Measurements from ENCODE around the gene OTOGL. TPM values are rescaled to one million over a fixed set of nuclear protein-coding genes. Genes with fewer than 3 reads are reported as not detected.
A peak's percentile ranks its signal among the peaks of the same experiment; 100 is the strongest.

Gene OTOGL
- total and polyA plus RNA-seq, 4 donors: 0.09 to 0.71 (median 0.21) TPM

- Histone ChIP-seq H3K9ac (ENCODE audit: insufficient read depth in 1 of 2, low read length in 2 of 2) (no peak overlapping the region), H3K27me3 (ENCODE audit: control insufficient read depth in 3 of 3, insufficient read depth in 3 of 3, low read length in 2 of 3) (no peaks in the 10 kb centered on the region), H3K36me3 (ENCODE audit: control insufficient read depth in 4 of 4, insufficient read depth in 4 of 4, low read length in 4 of 4) (no peaks in the 10 kb centered on the region), H3K27ac (ENCODE audit: low read depth in 1 of 2, low read length in 1 of 2) (no peak overlapping the region), H3K9me3 (ENCODE audit: control insufficient read depth in 4 of 4, insufficient read depth in 3 of 4, low read length in 3 of 4) (no peaks in the 10 kb centered on the region), H3K4me3 (no peak overlapping the region), H3K4me1 (ENCODE audit: control insufficient read depth in 5 of 5, insufficient read depth in 5 of 5, low read length in 5 of 5) (no peaks in the 10 kb centered on the region)
- no peak for TF ChIP-seq CTCF (IDR thresholded peaks at IDR 0.05; ENCODE audit: control extremely low read depth, extremely low read depth)
- peak in 1 of 3 donors; percentile 10 for DNase-seq
- 86 to 93% methylated on average over 2 of the region's 2 CpGs for WGBS, 2 donors
- ATAC-seq (ENCODE audit: insufficient read depth, low FRiP score): no peak
Measured at GRCh38 chr12:80151131-80151530, 51.8 kb downstream of the OTOGL start.

- WGBS, 2 donors: 16 to 19% methylated on average over 1 of the region's 1 CpG
- DNase-seq (no peak), ATAC-seq (ENCODE audit: insufficient read depth, low FRiP score) (no peak)
- Histone ChIP-seq H3K36me3 (ENCODE audit: control insufficient read depth in 4 of 4, insufficient read depth in 4 of 4, low read length in 4 of 4) (no peaks in the 10 kb centered on the region), H3K27me3 (ENCODE audit: control insufficient read depth in 3 of 3, insufficient read depth in 3 of 3, low read length in 2 of 3) (no peaks in the 10 kb centered on the region), H3K4me1 (ENCODE audit: control insufficient read depth in 5 of 5, insufficient read depth in 5 of 5, low read length in 5 of 5) (no peaks in the 10 kb centered on the region), H3K9ac (ENCODE audit: insufficient read depth in 1 of 2, low read length in 2 of 2) (no peak overlapping the region), H3K27ac (ENCODE audit: low read depth in 1 of 2, low read length in 1 of 2) (no peak overlapping the region), H3K4me3 (no peak overlapping the region), H3K9me3 (ENCODE audit: control insufficient read depth in 4 of 4, insufficient read depth in 3 of 4, low read length in 3 of 4) (no peaks in the 10 kb centered on the region)
- TF ChIP-seq CTCF (IDR thresholded peaks at IDR 0.05; ENCODE audit: control extremely low read depth, extremely low read depth): no peak
Measured at GRCh38 chr12:80154261-80154660, 54.9 kb downstream of the OTOGL start.

- DNase-seq: no peak
Measured at GRCh38 chr12:80156306-80156705, 57.0 kb downstream of the OTOGL start.

More at GRCh38 chr12:80156306-80156705, 57.0 kb downstream of the OTOGL start:
- no peaks in the 10 kb centered on the region for H3K9me3 ChIP-seq (ENCODE audit: control insufficient read depth in 4 of 4, insufficient read depth in 3 of 4, low read length in 3 of 4)
- no peaks in the 10 kb centered on the region for H3K36me3 ChIP-seq (ENCODE audit: control insufficient read depth in 4 of 4, insufficient read depth in 4 of 4, low read length in 4 of 4)
- H3K27ac ChIP-seq (ENCODE audit: low read depth in 1 of 2, low read length in 1 of 2): no peak overlapping the region
- H3K27me3 ChIP-seq (ENCODE audit: control insufficient read depth in 3 of 3, insufficient read depth in 3 of 3, low read length in 2 of 3): no peaks in the 10 kb centered on the region
- ATAC-seq (ENCODE audit: insufficient read depth, low FRiP score): no peak
- H3K9ac ChIP-seq (ENCODE audit: insufficient read depth in 1 of 2, low read length in 2 of 2): no peak overlapping the region
- H3K4me1 ChIP-seq (ENCODE audit: control insufficient read depth in 5 of 5, insufficient read depth in 5 of 5, low read length in 5 of 5): no peaks in the 10 kb centered on the region
- no peak for TF ChIP-seq CTCF (IDR thresholded peaks at IDR 0.05; ENCODE audit: control extremely low read depth, extremely low read depth)
- no peak overlapping the region for H3K4me3 ChIP-seq
- 93 to 95% methylated on average over 5 of the region's 5 CpGs for WGBS, 2 donors
